NOMO-1 treated with DMSO at 0.1 percent for 48 hours (cell line): ENCODE results near the gene ADGRD1.

ENCODE experiments used
- DNase-seq: peaks from one replicate; lab custom pipeline; 2025; ENCODE audit not compliant: unreplicated experiment; lab: John Stamatoyannopoulos, UW

The ADGRD1 gene

GRCh38 chr12:131020326-131021153 is 66.8 kb downstream of the ADGRD1 start:
- DNase-seq = no peak

- DNase-seq = no peak
These were observed 67.4 kb downstream of the ADGRD1 start for GRCh38 chr12:131021154-131021541.

- no peak for DNase-seq
These were observed 70.3 kb downstream of the ADGRD1 start for GRCh38 chr12:131024026-131024425.

- DNase-seq = no peak
These were observed 71.0 kb downstream of the ADGRD1 start for GRCh38 chr12:131024721-131025120.

GRCh38 chr12:131025234-131025633 is 71.5 kb downstream of the ADGRD1 start:
- DNase-seq = no peak

GRCh38 chr12:131025939-131026702 is 72.4 kb downstream of the ADGRD1 start:
- DNase-seq = no peak

- DNase-seq = no peak
These were observed 73.0 kb downstream of the ADGRD1 start for GRCh38 chr12:131026754-131027153.

- DNase-seq = no peak
These were observed 73.6 kb downstream of the ADGRD1 start for GRCh38 chr12:131027264-131027663.

GRCh38 chr12:131027876-131028586 is 74.3 kb downstream of the ADGRD1 start:
- no peak for DNase-seq

GRCh38 chr12:131028587-131029338 is 75.1 kb downstream of the ADGRD1 start:
- DNase-seq = no peak

- DNase-seq = no peak
These were observed 77.0 kb downstream of the ADGRD1 start for GRCh38 chr12:131030472-131031328.

GRCh38 chr12:131032082-131032750 is 78.5 kb downstream of the ADGRD1 start:
- DNase-seq = no peak

GRCh38 chr12:131033486-131033885 is 79.8 kb downstream of the ADGRD1 start:
- no peak for DNase-seq

GRCh38 chr12:131033886-131034482 is 80.3 kb downstream of the ADGRD1 start:
- DNase-seq = no peak

GRCh38 chr12:131034631-131035244 is 81.0 kb downstream of the ADGRD1 start:
- DNase-seq = no peak

- DNase-seq = no peak
These were observed 81.6 kb downstream of the ADGRD1 start for GRCh38 chr12:131035245-131035681.

- no peak for DNase-seq
These were observed 84.5 kb downstream of the ADGRD1 start for GRCh38 chr12:131038159-131038558.
